Nephron progenitor cell (in vitro differentiated cells): ENCODE data around the gene TBX1.

ENCODE experiments used
- DNase-seq: peaks from one replicate; pipeline ENCODE4 v3.0.0; 2021
- H3K27ac Mint-ChIP-seq: 2 replicates; pipeline ENCODE4 v1.8.0; 2021; ENCODE audit warnings: mild to moderate bottlenecking, moderate library complexity, mixed read lengths
- H3K27me3 Mint-ChIP-seq: 2 replicates; pipeline ENCODE4 v1.8.0; 2021; ENCODE audit warnings: mild to moderate bottlenecking, low read depth, mixed read lengths; ENCODE audit not compliant: poor library complexity
- H3K36me3 Mint-ChIP-seq: 2 replicates; pipeline ENCODE4 v1.8.0; 2021; ENCODE audit warnings: low read depth, mixed read lengths
- H3K4me1 Mint-ChIP-seq: 2 replicates; pipeline ENCODE4 v1.8.0; 2021; ENCODE audit warnings: mixed read lengths
- H3K4me3 Mint-ChIP-seq: 2 replicates; pipeline ENCODE4 v1.8.0; 2021; ENCODE audit warnings: mild to moderate bottlenecking, moderate library complexity, mixed read lengths
- H3K9me3 Mint-ChIP-seq: 2 replicates; pipeline ENCODE4 v1.8.0; 2021; ENCODE audit warnings: mild to moderate bottlenecking, moderate library complexity, mixed read lengths
- TF ChIP-seq, protein P1 (sequence below): fragments of 200-600 bp; sonication (generic); IDR thresholded peaks from 2 replicates; pipeline ENCODE4 v1.5.0; 2021; ENCODE audit warnings: antibody characterized with exemption

Gene TBX1

GRCh38 chr22:19757140-19757984, 3.2 kb upstream of the TBX1 start:
- DNase-seq = no peak
- H3K27me3 Mint-ChIP-seq = peaks cover 95% of the 10 kb centered on the region

GRCh38 chr22:19757985-19758895, 2.3 kb upstream of the TBX1 start:
- Mint-ChIP-seq H3K27me3 (peaks cover 95% of the 10 kb centered on the region), H3K9me3 (peaks cover 7% of the 10 kb centered on the region), H3K4me3 (no peak overlapping the region), H3K36me3 (no peaks in the 10 kb centered on the region), H3K27ac (no peak overlapping the region), H3K4me1 (peaks cover 45% of the 10 kb centered on the region)
- no peak for DNase-seq
- TF ChIP-seq, protein P1, sequence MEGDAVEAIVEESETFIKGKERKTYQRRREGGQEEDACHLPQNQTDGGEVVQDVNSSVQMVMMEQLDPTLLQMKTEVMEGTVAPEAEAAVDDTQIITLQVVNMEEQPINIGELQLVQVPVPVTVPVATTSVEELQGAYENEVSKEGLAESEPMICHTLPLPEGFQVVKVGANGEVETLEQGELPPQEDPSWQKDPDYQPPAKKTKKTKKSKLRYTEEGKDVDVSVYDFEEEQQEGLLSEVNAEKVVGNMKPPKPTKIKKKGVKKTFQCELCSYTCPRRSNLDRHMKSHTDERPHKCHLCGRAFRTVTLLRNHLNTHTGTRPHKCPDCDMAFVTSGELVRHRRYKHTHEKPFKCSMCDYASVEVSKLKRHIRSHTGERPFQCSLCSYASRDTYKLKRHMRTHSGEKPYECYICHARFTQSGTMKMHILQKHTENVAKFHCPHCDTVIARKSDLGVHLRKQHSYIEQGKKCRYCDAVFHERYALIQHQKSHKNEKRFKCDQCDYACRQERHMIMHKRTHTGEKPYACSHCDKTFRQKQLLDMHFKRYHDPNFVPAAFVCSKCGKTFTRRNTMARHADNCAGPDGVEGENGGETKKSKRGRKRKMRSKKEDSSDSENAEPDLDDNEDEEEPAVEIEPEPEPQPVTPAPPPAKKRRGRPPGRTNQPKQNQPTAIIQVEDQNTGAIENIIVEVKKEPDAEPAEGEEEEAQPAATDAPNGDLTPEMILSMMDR = no peak

More at GRCh38 chr22:19757140-19757984, 3.2 kb upstream of the TBX1 start:
- Mint-ChIP-seq H3K27ac (no peak overlapping the region), H3K4me3 (no peak overlapping the region), H3K4me1 (peaks cover 51% of the 10 kb centered on the region), H3K36me3 (no peaks in the 10 kb centered on the region), H3K9me3 (peaks cover 7% of the 10 kb centered on the region)
- TF ChIP-seq, protein P1 = no peak

- no peaks in the 10 kb centered on the region for H3K36me3 Mint-ChIP-seq
- DNase-seq = no peak
- H3K9me3 Mint-ChIP-seq = peaks cover 7% of the 10 kb centered on the region
- peaks cover 41% of the 10 kb centered on the region for H3K4me1 Mint-ChIP-seq
- no peak overlapping the region for H3K4me3 Mint-ChIP-seq
- H3K27ac Mint-ChIP-seq = no peak overlapping the region
- TF ChIP-seq, protein P1 = no peak
- peaks cover 95% of the 10 kb centered on the region for H3K27me3 Mint-ChIP-seq
These were observed 1.6 kb upstream of the TBX1 start for GRCh38 chr22:19758896-19759426.

DNA sequence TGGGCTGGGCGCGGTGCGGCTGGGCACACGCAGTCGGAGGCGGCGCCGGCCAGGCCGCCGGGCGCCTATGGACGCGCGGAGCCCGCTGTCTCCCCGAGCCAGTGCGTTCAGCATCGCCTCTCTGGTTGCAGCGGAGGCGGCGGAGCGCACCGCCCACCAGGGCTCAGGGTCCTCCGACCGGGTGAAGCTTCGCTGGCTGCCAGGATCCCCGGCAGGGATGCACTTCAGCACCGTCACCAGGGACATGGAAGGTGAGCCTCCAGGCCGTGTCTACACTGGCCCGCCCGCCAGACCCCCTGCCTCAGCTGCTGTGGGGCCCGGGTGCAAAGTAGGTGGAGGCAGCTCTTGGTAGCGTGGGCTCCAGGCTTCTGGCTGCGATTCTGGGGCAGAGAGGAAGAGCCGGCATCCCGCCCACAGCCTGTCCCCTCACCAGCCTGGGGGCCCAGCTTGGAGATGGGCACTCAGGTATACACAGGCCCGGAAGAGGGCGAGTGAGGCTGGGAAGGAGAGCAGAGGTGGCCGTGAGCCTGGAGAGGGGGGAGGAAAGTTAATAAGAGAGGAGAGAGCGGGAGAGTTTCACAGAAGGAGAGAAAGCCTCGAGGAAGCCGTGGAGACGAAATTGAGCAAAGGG, 1.0 kb upstream of the TBX1 start:
- TF ChIP-seq, protein P1 = no peak
- no peaks in the 10 kb centered on the region for H3K36me3 Mint-ChIP-seq
- H3K9me3 Mint-ChIP-seq = peaks cover 7% of the 10 kb centered on the region
- H3K27me3 Mint-ChIP-seq = peaks cover 95% of the 10 kb centered on the region
- no peak for DNase-seq
- H3K27ac Mint-ChIP-seq = no peak overlapping the region
- peak overlapping the region; percentile 84 for H3K4me3 Mint-ChIP-seq
- peaks cover 36% of the 10 kb centered on the region for H3K4me1 Mint-ChIP-seq

- Mint-ChIP-seq H3K27ac (no peak overlapping the region), H3K9me3 (peaks cover 11% of the 10 kb centered on the region), H3K4me1 (peaks cover 34% of the 10 kb centered on the region), H3K36me3 (no peaks in the 10 kb centered on the region), H3K4me3 (peak overlapping the region; percentile 75), H3K27me3 (peaks cover 92% of the 10 kb centered on the region)
- no peak for DNase-seq
- TF ChIP-seq, protein P1 = no peak
These were observed 560 bp downstream of the TBX1 start for GRCh38 chr22:19760951-19761724.
